K562 (cell line): ENCODE measurements around the gene MRM2. TPM values are rescaled to one million over a fixed set of nuclear protein-coding genes. Genes with fewer than 3 reads are reported as not detected.

ENCODE experiments used
- ATAC-seq: fragments of 200-7000 bp; cut with Tn5 transposase; 3 replicates; pipeline ENCODE4 v1.9.1; 2020; ENCODE audit warnings: moderate library complexity
- BruUV-seq: library from RNA; stranded (reverse); fragments of 400-500 nt; replicated peaks from 2 replicates; lab custom pipeline; 2021; lab: Mats Ljungman, UMichigan
- CTCF ChIA-PET: fragments of 300-600 bp; formaldehyde crosslinking; extraction: SDS; loops from one replicate; lab custom pipeline; 2021; ENCODE audit warnings: low intra/inter-chr PET ratio; lab: Yijun Ruan, JAX
- POLR2A ChIA-PET: fragments of 300-600, 350-650 bp; sonication (Branson Sonifier 250); formaldehyde crosslinking; extraction: SDS; loops from one replicate; lab custom pipeline; 2021; ENCODE audit warnings: antibody characterized with exemption, inconsistent platforms; lab: Yijun Ruan, JAX
- DNase-seq, 4 experiments: peaks; one replicate each; pipeline versions ENCODE4 v3.0.0 to v3.0.0-alpha.2; 2011 to 2018; ENCODE audit warnings: low spot score in 3 of 4, mixed read lengths in 3 of 4; ENCODE audit errors: extremely low read depth in 1 of 4
- FAIRE-seq: peaks from 2 replicates; lab custom pipeline; 2011; peaks lifted over from hg19 to GRCh38; lab: Jason Lieb, UNC
- H2AFZ ChIP-seq: 2 replicates; pipeline ENCODE4 v1.6.0; 2011; ENCODE audit warnings: low read depth, low read length, control low read depth, inconsistent platforms
- H3K27ac ChIP-seq: fragments of 200-600 bp; 3 replicates; pipeline ENCODE4 v1.8.0; 2011; ENCODE audit warnings: low read depth, mild to moderate bottlenecking, control low read depth, inconsistent platforms, low read length, moderate library complexity, mixed read lengths; ENCODE audit errors: extremely low read depth
- H3K27me3 ChIP-seq, 2 experiments: fragments of 300-600 bp in 1 of 2; 2 replicates in 1 of 2; 3 replicates in 1 of 2; pipeline versions ENCODE4 v1.6.0 to v1.8.0; 2011; ENCODE audit warnings: inconsistent platforms in 2 of 2, low read length in 2 of 2, mild to moderate bottlenecking in 1 of 2, mixed read lengths in 1 of 2, moderate library complexity in 1 of 2; ENCODE audit not compliant: control insufficient read depth in 2 of 2, insufficient read depth in 2 of 2
- H3K36me3 ChIP-seq: fragments of 300-600 bp; 3 replicates; pipeline ENCODE4 v1.8.0; 2011; ENCODE audit warnings: mild to moderate bottlenecking, low read length, inconsistent platforms; ENCODE audit not compliant: control insufficient read depth, insufficient read depth
- H3K4me1 ChIP-seq, 2 experiments: fragments of 200-600 bp in 1 of 2; replicated peaks in 1 of 2; 2 replicates in 1 of 2; 3 replicates in 1 of 2; pipeline versions ENCODE4 v1.5.1 to v1.8.0; 2011; ENCODE audit warnings: inconsistent platforms in 2 of 2, low read length in 2 of 2, mild to moderate bottlenecking in 1 of 2, mixed read lengths in 1 of 2, moderate library complexity in 1 of 2; ENCODE audit not compliant: control insufficient read depth in 2 of 2, insufficient read depth in 2 of 2
- H3K4me2 ChIP-seq: 2 replicates; pipeline ENCODE4 v1.6.1; 2011; ENCODE audit warnings: low read length, control low read depth, inconsistent platforms, mixed read lengths; ENCODE audit not compliant: insufficient read depth
- H3K4me3 ChIP-seq: fragments of 200-600 bp; sonication (generic), shearing (Covaris generic); 2 replicates; pipeline ENCODE4 v1.5.1; 2016; ENCODE audit warnings: control low read depth, inconsistent platforms
- H3K79me2 ChIP-seq: fragments of 200-600 bp; 3 replicates; pipeline ENCODE4 v1.8.0; 2011; ENCODE audit warnings: low read length, inconsistent platforms; ENCODE audit not compliant: control insufficient read depth, insufficient read depth
- H3K9ac ChIP-seq, 2 experiments: 2 replicates each; pipeline versions ENCODE4 v1.6.0 to v1.6.1; 2011; ENCODE audit warnings: low read depth in 2 of 2, low read length in 2 of 2, control low read depth in 1 of 2, inconsistent platforms in 1 of 2, mild to moderate bottlenecking in 1 of 2, mixed read lengths in 1 of 2; ENCODE audit not compliant: insufficient read depth in 1 of 2
- H3K9me1 ChIP-seq: one replicate; pipeline ENCODE4 v1.6.0; 2011; ENCODE audit warnings: inconsistent platforms, mild to moderate bottlenecking, low read length, moderate library complexity; ENCODE audit not compliant: control insufficient read depth, insufficient read depth
- H3K9me3 ChIP-seq: replicated peaks from 2 replicates; pipeline ENCODE4 v1.5.1; 2011; ENCODE audit warnings: low read depth, low read length, inconsistent platforms; ENCODE audit not compliant: control insufficient read depth, insufficient read depth
- H4K20me1 ChIP-seq: replicated peaks from 2 replicates; pipeline ENCODE4 v1.6.1; 2011; ENCODE audit warnings: low read length, inconsistent platforms, mixed read lengths; ENCODE audit not compliant: control insufficient read depth, insufficient read depth
- LARP7 ChIP-seq: fragments of 450-650 bp; IDR thresholded peaks from 2 replicates; pipeline ENCODE4 v1.6.1; 2016
- MCM2 ChIP-seq: fragments of 450-650 bp; IDR thresholded peaks from 2 replicates; pipeline ENCODE4 v1.6.1; 2017; ENCODE audit warnings: low read depth, mild to moderate bottlenecking
- POLR2A ChIP-seq: fragments of 450-650 bp; conservative IDR thresholded peaks from 2 replicates; pipeline ENCODE4 v1.6.1; 2016
- RHOXF2B ChIP-seq: fragments of 250-450 bp; sonication (Bioruptor Pico); conservative IDR thresholded peaks from 2 replicates; pipeline ENCODE4 v1.5.1; 2021
- USF2 ChIP-seq: sonication (generic); formaldehyde crosslinking; IDR thresholded peaks from 2 replicates; pipeline ENCODE4 v1.5.0; 2020; ENCODE audit warnings: missing genetic modification reagents
- ZNF347 ChIP-seq: fragments of 450-650 bp; formaldehyde crosslinking; IDR thresholded peaks from 2 replicates; pipeline ENCODE4 v1.4.0; 2020; ENCODE audit warnings: low read depth, mild to moderate bottlenecking, moderate library complexity
- WGBS: fragments of 100-300 bp; shearing (Covaris generic); methylation state at CpG from one replicate; pipeline ENCODE4 v1.1.6; 2016; ENCODE audit warnings: low coverage, mixed read lengths; ENCODE audit not compliant: insufficient coverage; ENCODE audit errors: missing lambda C conversion rate; 5-methylcytosine and 5-hydroxymethylcytosine counted together
- in situ Hi-C: fragments of 300-500 bp; cut with MboI; formaldehyde crosslinking; loops from 4 replicates; pipeline ENCODE4 v1.15.0; 2018; ENCODE audit warnings: inconsistent platforms, mixed read lengths
- intact Hi-C: fragments of 100-400 bp; cut with micrococcal nuclease; formaldehyde crosslinking; loops from 2 replicates; pipeline ENCODE4 v1.14.2; 2022
- polyA plus RNA-seq, 8 experiments: library from polyadenylated mRNA; depleted of rRNA in 4 of 8; stranded (reverse) in 5 of 8; unstranded in 3 of 8; fragments of >200 nt; fragmentation: Nextera tagmentation in 2 of 8; fragmentation: Illumina TruSeq in 1 of 8; extraction: Ambion mirVana in 2 of 8; extraction: Trizol in 1 of 8; gene quantifications; 2 replicates each; pipeline versions ENCODE4 v1.2.1 to v1.2.3, GENCODE V29; 2011 to 2014; ENCODE audit warnings: inconsistent platforms in 1 of 8, missing spikeins in 1 of 8
- total RNA-seq, 7 experiments: library from RNA; depleted of rRNA in 6 of 7; stranded (reverse); fragments of >200 nt in 6 of 7; fragmentation: Illumina TruSeq in 2 of 7; extraction: Trizol in 2 of 7; gene quantifications; 2 replicates each; pipeline versions ENCODE4 v1.2.1 to v1.2.3, GENCODE V29; 2011 to 2021; ENCODE audit warnings: low replicate concordance in 1 of 7

The MRM2 gene
- total and polyA plus RNA-seq, 9 of the 15 experiments (the other 6 are each of a cell fraction or from before 2014, with no cell fraction given) = 32.4 to 116 (median 50.5) TPM

GRCh38 chr7:2202901-2203765, 38.9 kb downstream of the MRM2 start:
- no peak for DNase-seq
- Histone ChIP-seq H3K4me1 (peaks cover 0 to 15% of the 10 kb centered on the region in 2 experiments; a peak in 1 of 5 replicates), H3K4me3 (no peak overlapping the region), H3K27ac (no peak overlapping the region), H3K27me3 (no peaks in the 10 kb centered on the region), H3K79me2 (no peaks in the 10 kb centered on the region), H3K9me3 (no peaks in the 10 kb centered on the region), H3K9ac (no peak overlapping the region), H3K36me3 (peaks cover 64% of the 10 kb centered on the region; the same call in 2 of the 3 replicates)
- FAIRE-seq = no peak
- ATAC-seq = no peak
- intact Hi-C loops = loop anchor here (10.0 kb wide), 1 partner anchor 628 kb away; the partner anchor contains the start of gene PSMG3
- 87% methylated on average over 20 of the region's 20 CpGs for WGBS
- ChIA-PET POLR2A (interaction anchor here (1.3 to 2.1 kb wide), 2 partner anchors 8 to 22 kb away, joined by 3 to 5 read pairs; no protein-coding TSS in a partner anchor), CTCF (no interaction called here)
- BruUV-seq = no TSS peak
- TF ChIP-seq RHOXF2B (CRISPR knock-in tag) (no peak), POLR2A (no peak), LARP7 (no peak), MCM2 (no peak), USF2 (no peak), ZNF347 (CRISPR knock-in tag) (no peak)
- TF ChIP-seq, all 486 proteins: peak for 0
- Histone ChIP-seq H2AFZ (no peak overlapping the region), H3K9me1 (no peaks in the 10 kb centered on the region), H3K4me2 (no peak overlapping the region), H4K20me1 (0 out of 2 replicates have a peak, but pooled peaks cover 3% of the 10 kb centered on the region)
- in situ Hi-C loops = loop anchor here (10.0 kb wide), 1 partner anchor 618 kb away; no protein-coding TSS in a partner anchor
